ENCODE results near the gene DHX35.

- TF ChIP-seq CHD1 (IDR thresholded peaks at IDR 0.05; ENCODE audit: low read depth, low read length) (no peak), EZH2 (IDR thresholded peaks at IDR 0.05; ENCODE audit: low read depth, low read length, severe bottlenecking) (no peak), TCF12 (IDR thresholded peaks at IDR 0.05; ENCODE audit: low read depth, low read length) (no peak), CTCF (IDR thresholded peaks at IDR 0.05; ENCODE audit: control extremely low read depth in 1 of 3, insufficient read depth in 1 of 3, low read depth in 1 of 3, low read length in 3 of 3) (no peak)
Observed at GRCh38 chr20:38987777-38988176, 25.6 kb downstream of the DHX35 start.
